ENCODE measurements around the gene EPM2A. TPM values are rescaled to one million over a fixed set of nuclear protein-coding genes. Genes with fewer than 3 reads are reported as not detected.
"Not testable (repeated sequence)": the region's sequence is repeated elsewhere in the genome, so short reads cannot be mapped to it uniquely, and the experiment has no call there.

Gene EPM2A
- total RNA-seq, 1 donor from 2014 or later = 16.5 TPM

GRCh38 chr6:145729887-145730286 is 5.4 kb downstream of the EPM2A start:
- DNase-seq (ENCODE audit: low spot score) = no peak

GRCh38 chr6:145728444-145729385 is 6.6 kb downstream of the EPM2A start:
- DNase-seq (ENCODE audit: low spot score) = no peak

- no peak for DNase-seq (ENCODE audit: low spot score)
These were observed 7.4 kb downstream of the EPM2A start for GRCh38 chr6:145727817-145728388.

GRCh38 chr6:145725570-145725969 is 9.8 kb downstream of the EPM2A start:
- no peak for DNase-seq (ENCODE audit: low spot score)

- no peak for DNase-seq (ENCODE audit: low spot score)
These were observed 11.7 kb downstream of the EPM2A start for GRCh38 chr6:145723646-145724045.

GRCh38 chr6:145722190-145722589 is 13.1 kb downstream of the EPM2A start:
- DNase-seq (ENCODE audit: low spot score) = no peak

- DNase-seq (ENCODE audit: low spot score) = no peak
These were observed 14.2 kb downstream of the EPM2A start for GRCh38 chr6:145721144-145721543.

- DNase-seq (ENCODE audit: low spot score) = no peak
These were observed 19.9 kb downstream of the EPM2A start for GRCh38 chr6:145715426-145715825.

GRCh38 chr6:145714731-145715130 is 20.6 kb downstream of the EPM2A start:
- DNase-seq (ENCODE audit: low spot score) = no peak

GRCh38 chr6:145713773-145714172 is 21.5 kb downstream of the EPM2A start:
- no peak for DNase-seq (ENCODE audit: low spot score)

- DNase-seq (ENCODE audit: low spot score) = no peak
These were observed 23.9 kb downstream of the EPM2A start for GRCh38 chr6:145711372-145711771.

- no peak for DNase-seq (ENCODE audit: low spot score)
These were observed 27.9 kb downstream of the EPM2A start for GRCh38 chr6:145707397-145707796.

GRCh38 chr6:145705561-145705960 is 29.8 kb downstream of the EPM2A start:
- no peak for DNase-seq (ENCODE audit: low spot score)

- no peak for DNase-seq (ENCODE audit: low spot score)
These were observed 31.1 kb downstream of the EPM2A start for GRCh38 chr6:145704143-145704781.

GRCh38 chr6:145699462-145699861 is 35.9 kb downstream of the EPM2A start:
- no peak for DNase-seq (ENCODE audit: low spot score)

- DNase-seq (ENCODE audit: low spot score) = not testable (repeated sequence)
These were observed 37.9 kb downstream of the EPM2A start for GRCh38 chr6:145697401-145697800.

GRCh38 chr6:145694083-145694737 is 41.1 kb downstream of the EPM2A start:
- no peak for DNase-seq (ENCODE audit: low spot score)

GRCh38 chr6:145690969-145691368 is 44.4 kb downstream of the EPM2A start:
- no peak for DNase-seq (ENCODE audit: low spot score)

GRCh38 chr6:145689529-145689928 is 45.8 kb downstream of the EPM2A start:
- no peak for DNase-seq (ENCODE audit: low spot score)

GRCh38 chr6:145688493-145688905 is 46.8 kb downstream of the EPM2A start:
- no peak for DNase-seq (ENCODE audit: low spot score)

- no peak for DNase-seq (ENCODE audit: low spot score)
These were observed 49.4 kb downstream of the EPM2A start for GRCh38 chr6:145685932-145686331.

- DNase-seq (ENCODE audit: low spot score) = no peak
These were observed 53.4 kb downstream of the EPM2A start for GRCh38 chr6:145681965-145682364.

Data from mucosa of gallbladder (tissue), 1 donor.